Measurements from ENCODE around the gene TMEM120B.
"Not testable (repeated sequence)": the region's sequence is repeated elsewhere in the genome, so short reads cannot be mapped to it uniquely, and the experiment has no call there.

DNA sequence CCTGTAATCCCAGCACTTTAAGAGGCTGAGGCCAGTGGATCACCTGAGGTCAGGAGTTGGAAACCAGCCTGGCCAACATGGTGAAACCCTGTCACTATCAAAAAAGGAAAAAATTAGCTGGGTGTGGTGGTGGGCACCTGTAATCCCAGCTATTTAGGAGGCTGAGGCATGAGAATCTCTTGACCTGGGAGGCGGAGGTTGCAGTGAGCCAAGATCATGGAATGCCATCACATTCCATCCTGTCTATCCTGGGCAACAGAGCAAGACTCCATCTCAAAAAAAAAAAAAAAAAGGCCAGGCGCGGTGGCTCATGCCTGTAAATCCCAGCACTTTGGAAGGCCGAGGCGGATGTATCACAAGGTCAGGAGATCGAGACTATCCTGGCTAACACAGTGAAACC lies 14.7 kb upstream of the TMEM120B start:
- TF ChIP-seq, protein P1, sequence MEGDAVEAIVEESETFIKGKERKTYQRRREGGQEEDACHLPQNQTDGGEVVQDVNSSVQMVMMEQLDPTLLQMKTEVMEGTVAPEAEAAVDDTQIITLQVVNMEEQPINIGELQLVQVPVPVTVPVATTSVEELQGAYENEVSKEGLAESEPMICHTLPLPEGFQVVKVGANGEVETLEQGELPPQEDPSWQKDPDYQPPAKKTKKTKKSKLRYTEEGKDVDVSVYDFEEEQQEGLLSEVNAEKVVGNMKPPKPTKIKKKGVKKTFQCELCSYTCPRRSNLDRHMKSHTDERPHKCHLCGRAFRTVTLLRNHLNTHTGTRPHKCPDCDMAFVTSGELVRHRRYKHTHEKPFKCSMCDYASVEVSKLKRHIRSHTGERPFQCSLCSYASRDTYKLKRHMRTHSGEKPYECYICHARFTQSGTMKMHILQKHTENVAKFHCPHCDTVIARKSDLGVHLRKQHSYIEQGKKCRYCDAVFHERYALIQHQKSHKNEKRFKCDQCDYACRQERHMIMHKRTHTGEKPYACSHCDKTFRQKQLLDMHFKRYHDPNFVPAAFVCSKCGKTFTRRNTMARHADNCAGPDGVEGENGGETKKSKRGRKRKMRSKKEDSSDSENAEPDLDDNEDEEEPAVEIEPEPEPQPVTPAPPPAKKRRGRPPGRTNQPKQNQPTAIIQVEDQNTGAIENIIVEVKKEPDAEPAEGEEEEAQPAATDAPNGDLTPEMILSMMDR (IDR thresholded peaks at IDR 0.05): not testable (repeated sequence)
- TF ChIP-seq POLR2A (IDR thresholded peaks at IDR 0.05): not testable (repeated sequence)

Measured in breast epithelium (tissue), 3 donors.